OCI-LY3 (cell line): ENCODE results near the gene C13orf42.

Experiments used
- H2AFZ ChIP-seq: fragments of 200-600, 300-600 bp; shearing (Covaris generic); 2 replicates; pipeline ENCODE4 v1.6.0; 2014; ENCODE audit warnings: antibody characterized with exemption, low read depth, low read length
- H3K27ac ChIP-seq: fragments of 200-600, 300-600 bp; sonication (generic); 2 replicates; pipeline ENCODE4 v1.5.1; 2014; ENCODE audit warnings: mild to moderate bottlenecking, low read length, moderate library complexity, mixed read lengths
- H3K27me3 ChIP-seq: fragments of 200-600, 300-600 bp; sonication (generic); 2 replicates; pipeline ENCODE4 v1.6.1; 2014; ENCODE audit warnings: low read depth, low read length, mixed read lengths
- H3K36me3 ChIP-seq: fragments of 200-600, 300-600 bp; sonication (generic); replicated peaks from 2 replicates; pipeline ENCODE3; 2014; ENCODE audit warnings: low read depth, low read length, mixed read lengths
- H3K4me1 ChIP-seq: fragments of 300-600, 200-600 bp; sonication (generic); 2 replicates; pipeline ENCODE4 v1.6.1; 2014; ENCODE audit warnings: low read length, mixed read lengths
- H3K4me2 ChIP-seq: fragments of 200-600, 300-600 bp; sonication (generic); 2 replicates; pipeline ENCODE4 v1.6.1; 2014; ENCODE audit warnings: low read length, mixed read lengths
- H3K4me3 ChIP-seq: fragments of 300-600, 200-600 bp; sonication (generic); 2 replicates; pipeline ENCODE4 v1.5.1; 2014; ENCODE audit warnings: antibody characterized with exemption, mild to moderate bottlenecking, low read length, moderate library complexity
- H3K79me2 ChIP-seq: fragments of 300-600, 200-600 bp; shearing (Covaris generic); 2 replicates; pipeline ENCODE4 v1.6.1; 2014; ENCODE audit warnings: mild to moderate bottlenecking, low read length, mixed read lengths
- H3K9ac ChIP-seq: fragments of 300-600, 200-600 bp; shearing (Covaris generic); 2 replicates; pipeline ENCODE4 v1.6.0; 2014; ENCODE audit warnings: mild to moderate bottlenecking, low read length, moderate library complexity
- H3K9me3 ChIP-seq: fragments of 200-600, 300-600 bp; shearing (Covaris generic); 2 replicates; pipeline ENCODE4 v1.6.1; 2014; ENCODE audit warnings: low read length, mixed read lengths; ENCODE audit not compliant: insufficient read depth
- H4K20me1 ChIP-seq: fragments of 200-600, 300-600 bp; sonication (generic); 2 replicates; pipeline ENCODE4 v1.6.1; 2016; ENCODE audit warnings: low read length, mixed read lengths; ENCODE audit not compliant: insufficient read depth
- CTCF ChIP-seq: fragments of 200-600, 300-600 bp; sonication (generic); IDR thresholded peaks from 2 replicates; pipeline ENCODE4 v1.5.1; 2014; ENCODE audit warnings: antibody characterized with exemption, low read length, low read depth
- EZH2phosphoT487 ChIP-seq: fragments of 200-600 bp; shearing (Covaris generic); IDR thresholded peaks from 2 replicates; pipeline ENCODE4 v1.6.1; 2018; ENCODE audit warnings: antibody characterized with exemption, mixed run types, low read depth

The C13orf42 gene

GRCh38 chr13:51101636-51102235, 9.3 kb downstream of the C13orf42 start:
- peaks cover 22% of the 10 kb centered on the region for H3K27me3 ChIP-seq
- no peaks in the 10 kb centered on the region for H3K36me3 ChIP-seq
- H3K27ac ChIP-seq = no peak overlapping the region
- no peak overlapping the region for H2AFZ ChIP-seq
- no peak overlapping the region for H3K4me3 ChIP-seq
- no peaks in the 10 kb centered on the region for H3K4me1 ChIP-seq
- H4K20me1 ChIP-seq = no peaks in the 10 kb centered on the region
- H3K9ac ChIP-seq = no peak overlapping the region
- TF ChIP-seq EZH2phosphoT487 (no peak), CTCF (no peak)
- H3K79me2 ChIP-seq = no peaks in the 10 kb centered on the region
- H3K9me3 ChIP-seq = no peaks in the 10 kb centered on the region
- no peak overlapping the region for H3K4me2 ChIP-seq

- no peak overlapping the region for H3K4me2 ChIP-seq
- H3K4me1 ChIP-seq = no peaks in the 10 kb centered on the region
- TF ChIP-seq CTCF (no peak), EZH2phosphoT487 (no peak)
- no peak overlapping the region for H3K27ac ChIP-seq
- H3K4me3 ChIP-seq = no peak overlapping the region
- H3K9ac ChIP-seq = no peak overlapping the region
- H2AFZ ChIP-seq = no peak overlapping the region
- no peaks in the 10 kb centered on the region for H3K9me3 ChIP-seq
- H3K36me3 ChIP-seq = no peaks in the 10 kb centered on the region
- peaks cover 12% of the 10 kb centered on the region; the same call in 1 of the 2 replicates for H3K27me3 ChIP-seq
- H4K20me1 ChIP-seq = no peaks in the 10 kb centered on the region
- H3K79me2 ChIP-seq = no peaks in the 10 kb centered on the region
Measured at GRCh38 chr13:51097353-51098043, 13.6 kb downstream of the C13orf42 start.

GRCh38 chr13:51096131-51096530, 14.9 kb downstream of the C13orf42 start:
- peaks cover 7% of the 10 kb centered on the region; the same call in 1 of the 2 replicates for H3K27me3 ChIP-seq
- H4K20me1 ChIP-seq = no peaks in the 10 kb centered on the region
- H3K4me3 ChIP-seq = no peak overlapping the region
- H3K9ac ChIP-seq = no peak overlapping the region
- H3K4me1 ChIP-seq = no peaks in the 10 kb centered on the region
- no peak overlapping the region for H3K4me2 ChIP-seq
- H3K79me2 ChIP-seq = no peaks in the 10 kb centered on the region
- H3K9me3 ChIP-seq = no peaks in the 10 kb centered on the region
- H3K36me3 ChIP-seq = no peaks in the 10 kb centered on the region
- H2AFZ ChIP-seq = no peak overlapping the region
- TF ChIP-seq EZH2phosphoT487 = no peak
- TF ChIP-seq CTCF = no peak
- H3K27ac ChIP-seq = no peak overlapping the region

GRCh38 chr13:51093574-51093973, 17.5 kb downstream of the C13orf42 start:
- H3K27ac ChIP-seq = no peak overlapping the region
- no peaks in the 10 kb centered on the region for H4K20me1 ChIP-seq
- H3K4me1 ChIP-seq = no peaks in the 10 kb centered on the region
- no peaks in the 10 kb centered on the region for H3K79me2 ChIP-seq
- TF ChIP-seq EZH2phosphoT487 (no peak), CTCF (no peak)
- H3K4me2 ChIP-seq = no peak overlapping the region
- no peaks in the 10 kb centered on the region for H3K9me3 ChIP-seq
- H3K27me3 ChIP-seq = peaks cover under 1% of the 10 kb centered on the region; the same call in 1 of the 2 replicates
- H3K9ac ChIP-seq = no peak overlapping the region
- no peaks in the 10 kb centered on the region for H3K36me3 ChIP-seq
- H3K4me3 ChIP-seq = no peak overlapping the region
- H2AFZ ChIP-seq = no peak overlapping the region
